Left cardiac atrium (tissue), 4 donors: Measurements from ENCODE around the gene TMEM250. TPM values are rescaled to one million over a fixed set of nuclear protein-coding genes. Genes with fewer than 3 reads are reported as not detected.
A peak's percentile ranks its signal among the peaks of the same experiment; 100 is the strongest.

Source experiments
- ATAC-seq, 2 donors: fragments of 200-7000 bp; cut with Tn5 transposase; one replicate each; pipeline ENCODE4 v1.9.1; 2020; ENCODE audit warnings: mild to moderate bottlenecking in 2 of 2, moderate library complexity in 2 of 2
- DNase-seq: peaks from one replicate; pipeline ENCODE4 v3.0.0-alpha.2; 2020
- intact Hi-C, 2 donors: fragments of 100-400 bp; cut with DNase I; formaldehyde crosslinking; loops; one replicate each; pipeline versions ENCODE4 v1.14.1 to v1.15.1; 2022 to 2023
- total RNA-seq, 2 donors: library from RNA; stranded (reverse); fragmentation: NEBNext Ultra II Directional; extraction: Animal tissue kit (Norgen Biotek cat#: 25700); gene quantifications; one replicate each; pipeline ENCODE4 v1.2.1, GENCODE V29; 2021
- donor health status: DM: no; HTN: yes; CAD: no.
- donor health status: DM: no; HTN: yes; CAD: no; lungs with severe emphysema.
- donor health status: DM: yes; HTN: yes; CAD: no.
- donor health status: Dilated cardiomyopathy.

The TMEM250 gene
- total RNA-seq, 2 donors from 2014 or later, result 21.6 to 23.4 TPM

DNA sequence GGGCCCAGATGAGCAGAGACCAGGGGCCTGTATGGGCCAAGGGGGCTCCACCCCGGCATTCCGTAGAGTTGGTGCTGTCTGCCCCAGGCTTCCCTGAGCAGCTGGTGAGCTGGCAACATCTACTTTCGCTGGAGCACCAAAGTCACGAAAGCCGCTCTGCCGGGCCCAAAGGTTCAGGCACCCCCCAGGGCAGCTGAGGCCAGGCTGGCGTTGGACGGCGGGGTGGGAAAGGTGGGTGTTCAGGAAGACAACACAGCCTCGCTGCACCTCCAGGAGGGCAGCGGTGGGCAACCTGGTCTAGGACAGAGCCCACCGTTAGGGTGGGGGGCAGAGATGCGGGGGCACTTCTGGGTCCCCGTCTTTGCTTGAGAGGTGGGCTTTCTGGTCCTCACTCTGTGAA lies 30.1 kb upstream of the TMEM250 start:
- intact Hi-C loops, result loop anchor here in 1 of 2 donors (10.0 kb wide), 1 partner anchor 64 kb away; no protein-coding TSS in a partner anchor
- DNase-seq (no peak), ATAC-seq (no peak)

DNA sequence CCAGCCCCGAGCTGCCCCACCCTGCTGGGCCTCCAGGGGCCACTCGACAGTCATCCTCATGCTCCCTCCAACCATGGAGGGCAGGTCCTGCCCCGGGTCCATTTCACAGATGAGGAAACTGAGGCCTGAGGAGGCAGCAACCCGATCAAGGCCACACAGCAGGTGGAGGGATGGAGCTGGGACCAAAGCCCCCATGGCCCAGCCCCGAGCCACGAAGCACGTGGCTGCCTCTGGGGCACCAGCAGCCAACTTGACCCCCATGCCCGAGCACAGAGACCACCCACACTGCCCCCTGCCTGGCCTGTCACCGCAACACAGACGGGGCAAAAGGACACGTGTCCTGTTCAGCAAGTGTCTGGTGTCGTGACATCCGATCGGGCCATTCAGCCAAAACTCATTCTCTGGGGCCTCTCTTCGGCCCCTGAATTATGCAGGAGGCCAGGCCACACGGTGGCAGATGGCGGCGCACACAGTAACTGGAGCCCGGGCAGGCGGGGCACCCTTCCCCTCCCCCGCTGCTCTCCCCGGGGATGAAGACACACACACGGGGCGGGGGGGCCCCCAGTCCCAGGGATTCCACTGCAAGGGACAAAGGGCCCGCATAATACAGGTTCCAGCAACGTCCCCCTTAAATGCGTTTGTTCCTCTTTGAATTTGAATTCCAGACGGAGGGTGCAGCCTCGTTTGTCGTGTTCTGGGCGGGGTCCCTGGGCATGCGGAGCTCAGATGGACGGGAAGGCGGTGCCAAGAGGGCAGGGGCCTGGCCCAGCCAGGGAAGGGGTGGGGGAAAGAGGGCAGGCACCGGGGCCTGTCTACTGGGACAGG lies 29.4 kb upstream of the TMEM250 start:
- no peak for DNase-seq
- no peak for ATAC-seq
- intact Hi-C loops, result loop anchor here in 1 of 2 donors (10.0 kb wide), 1 partner anchor 63 kb away; no protein-coding TSS in a partner anchor

- intact Hi-C loops, result loop anchor here in 1 of 2 donors (10.0 kb wide), 1 partner anchor 62 kb away; no protein-coding TSS in a partner anchor
- no peak for DNase-seq
- no peak for ATAC-seq
These were observed 28.6 kb upstream of the TMEM250 start for GRCh38 chr9:136147038-136147889.

DNA sequence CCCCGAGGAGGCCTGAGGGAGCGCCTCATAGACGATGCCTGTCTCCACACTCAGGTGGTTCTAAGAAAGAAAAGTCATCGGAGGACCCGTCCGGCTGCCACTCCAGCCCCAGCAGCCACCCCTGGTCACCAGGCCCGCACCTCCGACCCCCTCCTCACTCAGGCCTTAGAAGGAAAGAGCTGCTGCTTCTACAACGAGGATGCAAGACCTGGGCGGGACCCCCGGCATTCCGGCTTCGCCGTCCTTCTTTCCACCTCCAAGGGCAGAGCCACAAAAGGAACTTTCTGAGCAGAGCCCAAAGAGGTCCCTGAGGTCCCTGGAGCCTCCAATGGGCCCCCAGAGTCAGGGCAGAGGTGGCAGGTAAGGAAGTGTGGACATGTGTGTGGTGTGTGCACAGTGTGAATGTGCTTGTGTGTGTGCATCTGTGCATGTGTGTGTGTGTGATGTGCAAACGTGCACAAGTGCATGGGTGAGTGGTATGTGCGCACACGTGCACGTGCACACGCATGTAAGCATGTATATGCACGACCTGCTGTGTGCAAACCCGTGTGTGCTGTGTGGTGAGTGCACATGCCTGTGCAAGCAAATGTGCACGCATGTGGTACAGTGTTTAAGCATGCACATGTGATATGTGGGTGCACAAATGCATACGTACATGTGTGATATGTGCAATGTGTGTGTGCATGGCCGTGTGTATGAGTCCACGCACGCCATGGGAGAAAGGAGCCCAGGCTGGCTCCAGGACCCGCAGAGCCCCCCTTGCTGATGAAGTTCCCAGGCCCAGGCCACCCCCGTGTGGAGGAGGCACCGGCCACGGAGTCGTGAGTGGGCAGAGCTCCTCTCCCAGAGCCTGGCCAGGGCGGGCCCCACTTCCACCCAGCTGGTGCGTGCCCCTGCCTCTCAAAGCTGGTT lies 27.7 kb upstream of the TMEM250 start:
- no peak for ATAC-seq
- intact Hi-C loops, result loop anchor here in 1 of 2 donors (10.0 kb wide), 1 partner anchor 62 kb away; no protein-coding TSS in a partner anchor
- DNase-seq, result no peak

DNA sequence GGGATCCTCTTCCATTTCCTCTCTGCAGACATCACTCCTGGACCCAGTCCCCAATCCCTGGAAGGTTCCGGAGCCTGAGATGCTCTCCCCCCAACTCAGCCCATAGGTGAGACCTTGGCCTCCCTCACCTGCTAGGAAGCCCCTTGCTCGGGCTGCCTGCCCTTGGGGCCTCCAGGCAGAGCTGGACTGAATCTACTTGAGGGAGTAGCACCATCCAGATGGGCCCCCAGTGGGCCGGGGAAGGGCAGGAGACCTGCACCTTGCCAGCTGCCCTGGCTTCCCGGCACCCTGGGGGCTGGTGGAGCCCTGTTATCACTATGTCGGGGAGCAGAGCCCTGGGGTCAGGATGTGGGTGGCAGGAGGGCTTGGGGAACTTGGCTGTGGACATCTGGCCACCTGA lies 26.9 kb upstream of the TMEM250 start:
- ATAC-seq (no peak), DNase-seq (no peak)
- intact Hi-C loops, result loop anchor here in 1 of 2 donors (10.0 kb wide), 1 partner anchor 61 kb away; no protein-coding TSS in a partner anchor

- ATAC-seq, result no peak
- DNase-seq, result no peak
- intact Hi-C loops, result loop anchor here in 1 of 2 donors (5.0 to 10.0 kb wide), 2 partner anchors 60 to 138 kb away; no protein-coding TSS in a partner anchor
These were observed 25.8 kb upstream of the TMEM250 start for GRCh38 chr9:136144450-136144849.

GRCh38 chr9:136143215-136144001 lies 24.7 kb upstream of the TMEM250 start:
- ATAC-seq (no peak), DNase-seq (no peak)
- intact Hi-C loops, result loop anchor here in 1 of 2 donors (5.0 to 10.0 kb wide), 2 partner anchors 59 to 139 kb away; no protein-coding TSS in a partner anchor

DNA sequence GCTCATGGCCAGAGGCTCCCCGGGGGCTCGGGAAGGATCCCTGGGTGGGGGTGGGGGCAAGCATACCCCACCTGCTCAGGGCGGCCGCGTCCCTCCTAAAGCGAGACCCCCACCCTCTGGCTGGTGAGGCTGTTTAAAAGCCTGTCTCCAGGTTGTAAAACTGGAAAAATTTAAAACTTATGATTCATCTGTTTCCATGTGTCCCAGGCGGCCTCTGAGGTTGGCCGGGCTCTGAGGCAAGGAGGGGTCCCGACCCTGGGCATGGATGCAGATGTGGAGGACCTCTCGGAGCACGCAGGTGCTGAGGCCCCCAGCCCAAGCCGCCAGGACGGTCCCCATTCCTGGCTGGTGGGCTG lies 24.2 kb upstream of the TMEM250 start:
- intact Hi-C loops, result loop anchor here in 1 of 2 donors (5.0 to 10.0 kb wide), 2 partner anchors 58 to 139 kb away; no protein-coding TSS in a partner anchor
- no peak for DNase-seq
- ATAC-seq, result no peak

- intact Hi-C loops, result loop anchor here in 1 of 2 donors (5.0 to 10.0 kb wide), 2 partner anchors 58 to 140 kb away; no protein-coding TSS in a partner anchor
- DNase-seq, result no peak
- ATAC-seq, result no peak
These were observed 23.7 kb upstream of the TMEM250 start for GRCh38 chr9:136142414-136142796.

DNA sequence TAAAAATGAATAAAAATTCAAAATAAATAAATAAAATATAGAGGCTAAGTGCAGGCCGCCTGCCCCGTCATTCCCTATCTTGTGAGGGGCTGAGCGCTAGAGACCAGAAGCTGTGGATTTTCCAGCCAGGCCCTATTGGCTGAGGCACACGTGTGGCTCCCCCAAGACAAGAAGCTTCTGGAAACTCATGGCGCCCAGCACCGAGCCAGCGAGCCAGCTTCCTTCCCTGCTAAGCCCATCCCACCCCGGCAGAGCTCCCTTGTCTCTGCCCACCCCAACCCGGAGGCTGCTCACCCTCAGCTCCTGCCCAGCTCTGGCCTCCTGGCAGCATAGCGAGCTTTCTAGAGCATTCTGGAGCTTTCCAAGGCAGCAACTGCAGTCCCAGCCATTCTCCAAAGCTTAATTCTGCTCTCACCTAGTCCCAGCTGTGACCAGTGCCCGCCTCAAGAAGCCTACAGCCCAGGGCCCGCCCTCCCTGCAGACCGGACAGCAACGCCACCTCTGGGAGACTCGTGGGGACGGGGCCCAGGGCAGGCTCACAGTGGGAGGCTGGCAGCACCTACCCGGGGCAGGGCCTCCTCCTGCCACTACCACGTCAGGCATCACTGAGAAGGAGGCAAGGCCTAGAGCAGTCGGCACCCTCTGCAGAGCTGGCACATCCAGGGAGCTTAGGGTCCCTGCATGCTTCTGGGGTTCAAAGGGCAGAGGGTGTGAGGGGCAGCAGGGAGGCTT lies 23.2 kb upstream of the TMEM250 start:
- ATAC-seq (no peak), DNase-seq (no peak)
- intact Hi-C loops, result loop anchor here in 1 of 2 donors (5.0 to 10.0 kb wide), 2 partner anchors 57 to 140 kb away; no protein-coding TSS in a partner anchor

- intact Hi-C loops, result loop anchor here in 1 of 2 donors (5.0 to 10.0 kb wide), 2 partner anchors 56 to 141 kb away; no protein-coding TSS in a partner anchor
- DNase-seq (peak; percentile 60), ATAC-seq (peak; percentile 38 to 58)
These were observed 22.3 kb upstream of the TMEM250 start for GRCh38 chr9:136140966-136141365.

DNA sequence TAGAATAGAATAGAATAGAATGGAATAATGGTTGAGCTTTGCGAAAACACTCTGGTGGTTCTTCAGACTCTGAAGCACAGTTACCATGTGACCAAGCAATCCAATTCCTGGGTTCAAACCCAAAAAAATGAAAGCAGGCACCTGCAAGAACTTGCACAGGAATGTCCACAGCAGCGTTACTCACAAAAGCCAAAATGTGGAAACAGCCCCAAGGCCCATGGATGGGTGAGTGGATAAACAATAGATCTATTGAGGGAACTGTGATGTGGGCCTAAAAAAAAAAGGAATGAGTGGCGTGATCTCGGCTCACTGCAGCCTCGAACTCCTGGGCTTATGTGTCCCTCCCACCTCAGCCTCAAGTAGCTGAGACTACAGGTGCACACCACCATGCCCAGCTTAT lies 21.4 kb upstream of the TMEM250 start:
- no peak for ATAC-seq
- no peak for DNase-seq
- intact Hi-C loops, result loop anchor here in 1 of 2 donors (5.0 to 10.0 kb wide), 2 partner anchors 55 to 142 kb away; no protein-coding TSS in a partner anchor

DNA sequence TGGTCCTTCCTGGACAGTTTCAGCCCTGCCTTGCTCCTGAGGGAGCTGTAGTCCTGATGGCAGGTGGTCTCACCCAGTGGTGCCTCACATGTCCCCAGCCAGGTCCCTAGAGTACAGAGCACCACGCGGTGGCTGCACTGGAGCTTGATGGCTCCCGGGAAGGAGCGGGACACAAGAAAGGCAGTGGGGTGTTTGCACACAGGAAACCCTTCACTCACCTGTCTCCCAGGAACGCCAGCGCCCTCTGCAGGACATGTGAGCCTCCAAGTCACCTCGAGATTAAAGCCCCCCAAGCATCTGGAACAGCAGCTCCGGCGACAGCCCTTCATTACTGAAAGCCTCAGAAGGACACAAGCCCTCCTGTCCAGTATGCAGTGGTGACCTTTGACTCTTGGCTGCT lies 19.9 kb upstream of the TMEM250 start:
- ATAC-seq (no peak), DNase-seq (no peak)
- intact Hi-C loops, result no loop called here

DNA sequence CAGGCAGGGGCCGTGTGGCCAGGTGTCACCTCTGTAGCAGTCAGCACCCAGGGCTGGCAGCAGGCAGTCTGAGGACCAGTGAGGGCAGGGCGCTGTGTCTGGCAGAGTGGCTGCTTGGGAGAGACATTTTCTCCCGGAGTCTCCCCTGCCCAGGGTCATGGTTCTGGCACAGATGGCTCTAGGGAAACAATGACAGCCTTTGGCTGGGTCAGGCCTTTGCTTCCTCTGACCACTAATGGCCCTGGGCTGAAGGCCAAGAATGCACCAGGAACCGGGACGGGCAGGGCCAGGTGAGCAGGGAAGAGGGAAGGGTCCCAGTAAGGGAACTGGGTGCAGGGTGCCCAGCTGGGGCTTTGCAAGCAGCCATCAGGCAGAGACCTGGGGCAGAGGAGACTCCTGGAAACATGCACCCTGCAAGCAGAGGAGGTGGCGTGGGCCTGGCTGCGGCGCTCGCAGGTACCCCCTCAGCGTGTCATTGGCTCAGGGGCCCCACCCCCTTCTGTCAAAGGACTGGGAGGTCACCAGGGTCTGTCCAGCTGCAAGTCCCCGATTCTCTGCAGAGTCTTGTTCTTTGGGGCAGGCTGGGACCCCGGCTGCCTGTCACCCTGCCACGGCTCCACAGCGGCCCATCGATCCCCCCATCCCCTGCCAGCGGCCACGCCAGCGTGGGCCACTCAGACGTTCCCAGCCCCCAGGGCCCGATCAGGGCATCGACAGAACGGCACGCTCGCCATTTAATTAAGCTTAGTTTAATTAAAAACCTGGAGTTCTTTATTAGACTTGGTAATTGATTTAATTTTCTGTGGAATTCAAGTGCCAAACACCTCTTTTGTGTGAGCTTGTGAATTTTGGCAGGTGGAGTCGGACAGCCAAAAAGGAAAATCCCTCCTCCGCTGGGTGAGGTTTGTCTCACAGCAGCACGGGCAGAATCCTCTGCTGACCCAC lies 18.9 kb upstream of the TMEM250 start:
- no peak for ATAC-seq
- DNase-seq, result no peak
- intact Hi-C loops, result no loop called here

GRCh38 chr9:136136127-136136925 lies 17.7 kb upstream of the TMEM250 start:
- ATAC-seq (no peak), DNase-seq (no peak)
- intact Hi-C loops, result no loop called here
